Measurements from ENCODE around the gene ECSIT.

ECSIT gene

GRCh38 chr19:11550265-11550664, 21.3 kb upstream of the ECSIT start:
- DNase-seq, result no peak

GRCh38 chr19:11549386-11549953, 20.5 kb upstream of the ECSIT start:
- DNase-seq, result no peak

- no peak for DNase-seq
Observed at GRCh38 chr19:11547929-11548700, 19.2 kb upstream of the ECSIT start.

DNA sequence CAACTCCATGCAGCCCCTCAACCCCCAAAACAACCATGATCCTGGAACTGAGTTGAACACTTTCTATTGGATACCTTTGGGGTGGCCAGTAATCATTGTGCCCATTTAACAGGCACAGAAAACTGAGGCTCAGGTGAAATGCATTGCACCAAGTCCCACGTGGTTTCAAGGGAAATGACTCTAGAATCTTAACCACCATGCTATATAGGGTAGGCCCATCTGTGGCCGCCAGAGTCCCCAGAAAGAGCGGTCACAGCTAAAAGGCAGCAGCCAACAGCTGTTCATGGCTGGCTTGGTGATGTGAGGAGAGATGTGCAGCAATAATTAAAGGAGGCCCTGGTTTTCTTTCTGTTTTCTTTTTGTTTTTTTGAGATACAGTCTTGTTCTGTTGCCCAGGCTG, 12.3 kb upstream of the ECSIT start:
- no peak for DNase-seq

DNA sequence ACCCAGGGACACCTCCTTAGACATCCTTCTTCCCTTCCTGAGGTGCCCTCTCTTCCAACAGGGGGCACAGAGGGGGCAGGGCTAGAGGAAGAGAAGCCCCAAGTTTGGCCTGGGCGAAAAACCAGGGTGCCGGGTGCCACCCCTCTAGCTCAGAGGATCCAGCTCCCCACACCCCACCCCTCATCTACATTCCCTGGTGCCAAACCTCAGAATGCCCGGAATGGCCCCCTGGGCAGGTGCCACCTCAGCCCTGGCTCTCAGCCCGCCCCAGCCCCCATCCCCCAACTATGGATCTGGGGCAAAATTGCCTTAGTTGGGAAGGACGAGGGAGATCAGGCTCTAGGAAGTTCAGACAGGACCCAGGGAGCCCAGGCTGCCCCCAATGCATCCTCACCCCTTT, 11.7 kb upstream of the ECSIT start:
- no peak for DNase-seq

DNA sequence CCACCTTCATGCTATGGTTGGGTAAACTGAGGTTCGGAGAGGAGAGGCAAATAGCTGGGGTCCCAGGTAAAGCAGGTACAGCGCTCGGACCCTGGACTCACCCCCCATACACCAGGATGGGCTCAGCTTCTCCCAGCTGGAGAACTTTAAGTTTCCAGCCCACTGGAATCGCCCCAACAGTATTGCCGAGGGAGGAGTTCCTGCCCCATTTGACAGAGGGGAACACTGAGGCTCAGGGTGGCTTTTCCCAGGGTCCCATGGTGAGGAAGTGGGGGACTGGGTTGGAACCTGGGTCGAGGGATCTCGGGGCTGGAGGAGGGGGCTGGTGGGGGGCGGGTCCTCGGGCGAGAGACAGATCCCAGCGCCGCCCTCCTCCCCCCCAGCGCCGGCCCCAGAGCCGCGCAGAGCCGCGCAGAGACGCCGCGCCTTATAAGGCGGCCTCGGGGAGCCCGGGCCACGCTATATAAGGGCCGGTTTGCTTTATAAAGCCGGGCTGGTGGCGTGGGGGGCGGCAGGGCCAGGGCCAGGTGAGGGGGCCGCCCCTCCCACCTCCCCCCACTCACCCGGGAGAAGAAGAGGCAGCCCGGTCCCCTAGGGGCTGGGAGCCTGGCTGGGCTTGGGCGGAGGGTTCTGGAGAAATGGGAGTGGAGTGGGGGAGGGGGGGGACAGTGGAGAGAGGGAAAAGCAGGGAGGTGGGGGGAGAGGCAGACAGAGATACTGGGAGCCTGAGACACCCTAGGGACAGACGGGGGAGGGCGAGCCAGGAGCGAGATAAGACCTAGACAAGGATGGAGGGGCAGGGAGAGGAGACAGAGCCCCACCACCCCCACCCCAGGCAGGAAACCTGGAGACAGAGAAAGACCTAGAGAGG, 10.8 kb upstream of the ECSIT start:
- DNase-seq, result no peak

GRCh38 chr19:11538232-11539036, 9.5 kb upstream of the ECSIT start, which contains the start of gene CNN1:
CNN1 (plus strand) TSS chr19:11538851; CDS start chr19:11538928, 77 bp downstream.
- DNase-seq, result peak; percentile 83

- peak; percentile 88 for DNase-seq
Observed at GRCh38 chr19:11535792-11536595, 7.1 kb upstream of the ECSIT start.

- DNase-seq, result no peak
Observed at GRCh38 chr19:11534948-11535347, 6.0 kb upstream of the ECSIT start.

DNA sequence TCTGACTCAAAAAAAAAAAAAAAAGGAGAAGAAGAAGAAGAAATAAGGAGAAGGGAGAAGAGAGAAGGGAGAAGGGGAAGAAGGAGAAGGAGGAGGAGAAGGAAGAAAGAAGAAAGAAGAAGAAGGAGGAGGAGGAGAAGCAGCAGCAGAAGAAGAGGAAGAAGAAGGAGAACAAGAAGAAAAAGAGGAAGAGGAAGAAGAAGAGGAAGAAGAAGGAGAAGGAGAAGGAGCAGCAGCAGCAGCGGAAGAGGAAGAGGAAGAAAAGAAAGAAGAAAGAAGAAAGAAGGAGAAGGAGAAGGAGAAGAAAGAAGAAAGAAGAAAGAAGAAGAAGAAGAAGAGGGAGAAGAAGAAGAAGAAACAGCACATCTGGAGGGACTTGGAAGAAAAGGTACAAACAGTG, 5.6 kb upstream of the ECSIT start:
- no peak for DNase-seq

DNA sequence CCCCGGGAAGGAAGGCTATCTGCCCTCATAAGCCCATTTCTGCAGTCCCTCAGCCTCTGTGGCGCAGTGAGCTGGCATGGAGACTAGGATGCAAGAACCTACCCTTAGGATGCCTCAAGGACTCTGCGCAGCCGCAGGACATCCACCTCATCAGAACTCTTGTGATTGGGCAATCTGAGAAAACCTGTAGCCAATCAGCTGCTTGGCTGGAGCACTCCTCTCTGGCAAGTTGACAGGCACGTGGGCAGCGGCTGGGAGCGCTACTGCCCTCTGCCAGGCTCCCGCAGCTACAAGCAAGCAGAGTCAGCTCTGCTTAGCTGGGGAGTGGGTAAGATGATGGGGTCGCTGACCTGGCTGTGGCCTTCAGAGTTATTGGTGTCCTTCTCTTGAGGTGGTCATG, 1.5 kb upstream of the ECSIT start:
- peak; percentile 77 for DNase-seq

GRCh38 chr19:11519138-11519537, 9.8 kb downstream of the ECSIT start:
- DNase-seq, result no peak

- no peak for DNase-seq
Observed at GRCh38 chr19:11513946-11514345, 15.0 kb downstream of the ECSIT start.

GRCh38 chr19:11510444-11510843, 18.5 kb downstream of the ECSIT start:
- DNase-seq, result no peak

DNA sequence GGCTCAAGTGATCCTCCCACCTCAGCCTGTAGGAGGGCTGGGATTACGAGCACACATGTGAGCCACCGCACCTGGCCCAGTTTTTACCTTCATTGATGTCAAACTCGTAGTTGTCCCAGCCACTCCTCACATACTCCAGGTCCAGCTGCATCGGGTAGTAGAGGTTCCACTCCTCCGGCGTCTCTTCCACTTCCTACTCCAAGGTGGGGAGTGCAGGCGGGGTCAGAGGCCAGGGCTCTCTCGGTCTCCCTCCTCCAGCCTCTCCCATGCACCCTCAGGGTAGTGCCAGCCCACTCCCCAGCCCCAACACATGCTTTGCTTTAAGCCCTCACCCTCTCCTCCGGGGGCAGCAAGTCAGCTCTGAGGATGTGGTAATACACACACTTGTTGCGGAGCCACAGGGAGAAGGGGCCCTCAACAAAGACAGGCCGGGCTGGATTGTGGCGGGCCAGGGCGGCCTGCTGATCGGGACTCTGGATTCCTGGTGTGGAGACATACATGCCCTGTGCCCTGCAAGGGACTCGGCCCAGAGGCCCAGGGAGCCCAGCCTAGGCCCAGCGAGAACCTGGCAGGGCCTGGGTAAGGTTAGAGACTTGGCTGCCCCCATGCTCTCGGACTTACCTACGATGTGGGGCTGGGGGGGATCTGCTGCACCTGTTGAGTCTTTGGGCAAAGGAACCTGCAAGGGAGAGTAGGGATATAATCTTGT, 21.4 kb downstream of the ECSIT start:
- DNase-seq, result no peak

DNA sequence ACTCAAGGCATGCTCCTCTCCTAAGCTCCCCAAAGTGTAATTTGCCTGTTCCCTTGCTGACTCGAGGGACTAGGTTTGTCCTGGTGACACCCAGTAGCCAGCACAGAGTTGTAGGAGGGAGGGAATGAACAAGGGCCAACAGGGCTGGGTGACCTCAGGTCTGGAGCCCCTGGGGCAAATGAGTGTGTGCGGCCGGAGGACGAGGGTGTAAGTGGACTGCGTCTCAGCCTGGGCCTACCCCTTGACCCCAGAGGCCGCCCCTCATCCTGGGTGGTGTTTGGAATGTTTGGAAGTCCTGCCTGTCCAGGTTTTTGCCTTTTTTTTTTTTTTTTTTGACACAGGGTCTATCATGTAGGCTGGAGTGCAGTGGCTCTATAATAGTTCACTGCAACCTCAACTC, 22.0 kb downstream of the ECSIT start:
- DNase-seq, result no peak

DNA sequence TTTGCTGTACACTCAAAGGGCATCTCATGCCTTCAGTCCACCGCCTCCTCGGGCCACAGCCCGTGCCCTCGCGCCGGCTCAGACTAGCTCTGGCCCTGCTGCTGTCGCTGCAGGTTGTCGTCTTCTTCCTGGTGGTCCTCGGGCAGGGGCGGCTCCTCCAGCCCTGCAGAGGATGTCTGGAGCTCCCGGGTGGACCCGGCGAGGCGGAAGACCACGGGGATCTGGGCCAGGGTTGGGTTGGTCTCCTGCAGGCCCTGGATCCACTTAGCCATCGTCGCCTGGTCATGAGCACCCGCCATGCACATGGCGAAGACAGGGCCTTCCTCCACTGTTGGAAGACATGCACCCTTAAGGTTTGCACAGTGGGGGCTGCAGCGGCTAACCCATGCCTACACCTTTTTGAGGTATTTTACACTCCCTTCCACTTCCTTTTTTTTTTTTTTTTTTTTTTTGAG, 22.8 kb downstream of the ECSIT start:
- no peak for DNase-seq

DNA sequence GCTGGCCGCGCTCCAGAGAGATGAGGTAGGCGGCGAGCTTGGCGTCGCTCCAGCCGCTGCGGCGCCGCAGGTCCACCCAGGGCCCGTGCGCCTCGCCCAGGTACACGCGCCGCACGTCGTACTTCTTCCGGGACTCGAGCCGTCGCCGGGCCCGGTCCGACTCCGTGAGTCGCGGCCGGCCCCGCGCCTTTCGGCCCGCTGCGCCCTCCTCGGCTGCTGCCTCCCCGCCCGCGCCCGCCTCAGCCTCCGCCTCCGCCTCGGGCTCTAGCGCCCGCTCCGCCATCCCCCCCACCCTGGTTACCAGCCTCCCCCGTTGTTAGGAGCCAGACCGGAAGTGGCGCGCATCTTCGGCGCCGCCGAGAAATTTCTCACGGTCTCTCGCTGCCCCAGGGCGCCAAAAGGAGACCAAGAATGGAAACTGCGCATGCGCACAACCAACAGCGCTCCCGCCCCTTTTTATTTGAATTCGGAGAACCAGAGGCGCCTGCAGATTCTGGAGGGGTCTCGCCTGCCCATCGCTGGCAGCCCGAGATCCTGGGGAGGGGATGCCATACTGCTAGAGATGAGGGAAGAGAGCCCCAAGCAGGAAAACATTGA, 23.3 kb downstream of the ECSIT start, which contains the start of gene ZNF653:
ZNF653 (minus strand) TSS at position 336 of the 597 bp plus-strand sequence; CDS start at position 283, 53 bp downstream.
- DNase-seq, result peak; percentile 96

DNA sequence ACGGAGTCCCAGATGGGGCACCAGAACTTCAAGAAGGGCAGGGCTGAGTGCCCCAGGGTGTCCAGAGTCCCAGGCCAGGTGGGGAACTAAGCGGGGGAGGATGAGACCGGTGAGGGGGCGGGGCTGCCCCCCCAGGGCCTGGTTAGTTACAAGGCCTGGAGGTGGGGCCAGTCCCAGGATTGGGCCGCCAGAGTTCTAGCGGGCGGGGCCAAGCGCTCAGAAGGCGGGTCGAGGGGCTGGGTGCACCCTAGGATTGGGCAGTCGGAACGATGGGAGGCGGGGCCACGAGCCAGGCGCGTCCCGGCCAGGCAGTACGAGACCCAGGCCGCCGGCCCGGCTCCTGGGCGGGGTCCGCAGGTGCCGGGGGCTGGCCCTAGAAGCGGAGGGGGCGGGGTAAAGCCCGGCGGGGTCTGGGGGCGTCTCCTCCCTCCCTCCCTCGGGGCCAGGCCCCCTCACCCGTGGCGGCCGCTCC, 23.9 kb downstream of the ECSIT start:
- DNase-seq, result peak; percentile 97

DNA sequence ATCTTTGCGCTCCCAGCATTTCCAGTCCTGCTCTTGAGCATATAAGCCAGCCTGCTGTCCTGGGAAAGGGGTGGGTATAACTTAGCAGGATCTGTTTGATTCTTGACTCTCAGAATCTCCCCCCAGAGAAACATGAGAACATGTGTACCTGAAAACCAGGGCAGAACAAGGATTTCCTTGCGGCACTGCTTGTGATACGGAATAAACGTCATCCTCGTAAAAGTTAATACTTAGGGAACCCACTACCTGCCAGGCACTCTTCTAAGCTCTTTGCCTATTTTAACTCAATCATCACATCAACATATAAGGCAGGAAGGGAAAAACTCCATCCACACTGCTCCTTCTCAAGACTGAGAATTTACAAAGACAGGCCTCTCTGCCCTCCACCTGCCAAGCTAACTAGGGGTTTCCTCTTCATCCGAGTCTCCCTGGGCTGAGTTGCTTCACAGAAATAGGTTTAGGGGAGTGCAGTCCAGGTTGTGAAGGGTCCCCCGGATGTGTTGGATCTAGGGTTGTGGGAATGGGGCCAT, 24.4 kb downstream of the ECSIT start:
- no peak for DNase-seq
